ENCODE results near the gene CCDC88B.

The CCDC88B gene

GRCh38 chr11:64384981-64385944 is 45.3 kb downstream of the CCDC88B start:
- DNase-seq (ENCODE audit: low read depth): no peak

GRCh38 chr11:64385945-64386704 is 46.1 kb downstream of the CCDC88B start:
- DNase-seq (ENCODE audit: low read depth): no peak

DNA sequence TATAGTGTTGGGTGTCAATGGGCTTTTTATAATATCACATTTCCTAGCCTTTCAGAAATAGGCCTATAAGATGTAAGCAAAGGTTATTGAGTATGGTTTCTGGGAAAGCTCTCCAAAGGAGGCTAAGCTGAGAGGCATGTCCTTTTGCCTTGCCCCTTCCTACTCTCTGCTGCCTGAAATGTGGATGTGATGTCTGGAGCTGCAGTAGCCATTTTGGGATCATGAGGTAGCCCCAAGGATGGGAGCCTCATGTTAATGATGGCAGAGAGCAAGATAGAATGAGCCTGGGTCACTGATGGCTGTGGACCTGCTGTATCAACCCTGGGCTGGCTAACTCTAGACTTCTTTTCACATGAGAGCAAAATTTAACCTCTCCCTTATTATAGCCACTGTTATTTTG is 47.9 kb downstream of the CCDC88B start:
- no peak for DNase-seq (ENCODE audit: low read depth)

GRCh38 chr11:64388894-64389293 is 48.9 kb downstream of the CCDC88B start:
- DNase-seq (ENCODE audit: low read depth): no peak

DNA sequence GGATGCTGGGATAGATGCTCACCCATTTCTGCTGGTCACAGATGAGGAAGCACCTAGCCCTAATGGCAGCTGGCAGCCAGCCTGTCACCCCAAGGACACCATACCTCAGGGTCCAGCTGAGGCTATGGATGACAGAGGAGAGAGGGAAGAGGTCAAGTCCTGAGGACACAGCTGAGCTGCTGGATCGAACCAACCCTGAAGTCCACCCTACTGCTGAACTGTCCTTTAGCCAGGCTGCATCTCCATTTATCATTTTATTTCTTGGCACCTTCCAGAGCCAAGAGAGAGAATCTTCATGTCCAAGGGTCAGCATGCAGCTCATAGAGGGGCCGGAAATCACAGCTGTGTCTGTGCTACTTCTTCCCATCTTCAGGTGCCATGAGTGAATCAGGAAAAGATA is 49.8 kb downstream of the CCDC88B start:
- no peak for DNase-seq (ENCODE audit: low read depth)

GRCh38 chr11:64390558-64390957 is 50.6 kb downstream of the CCDC88B start:
- DNase-seq (ENCODE audit: low read depth): no peak

- no peak for DNase-seq (ENCODE audit: low read depth)
Observed at GRCh38 chr11:64391839-64392238, 51.8 kb downstream of the CCDC88B start.

DNA sequence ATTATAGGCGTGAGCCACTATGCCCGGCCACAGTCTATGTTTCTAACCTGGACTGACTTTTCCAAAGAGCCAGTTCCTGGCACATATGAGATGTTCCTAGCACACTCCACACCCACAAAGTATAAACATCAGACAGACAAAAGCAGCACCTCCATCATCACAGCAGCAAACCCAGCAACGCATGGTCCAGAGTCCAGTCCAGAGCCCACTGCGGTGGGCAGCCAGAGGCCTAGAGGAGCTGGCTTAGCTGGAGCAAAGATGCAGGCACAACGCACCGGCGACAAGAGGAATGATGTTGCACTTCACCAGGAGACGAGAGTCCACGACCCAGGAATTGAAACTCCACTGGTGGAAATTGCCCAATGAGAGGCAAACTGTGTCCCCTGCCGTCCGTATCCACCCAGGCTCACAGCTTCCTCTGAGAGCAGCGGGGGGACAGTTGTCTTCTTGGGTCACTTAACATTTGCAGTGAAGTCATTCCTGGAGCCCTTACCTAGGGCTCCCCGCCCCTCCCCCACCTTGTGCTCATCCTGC is 55.6 kb downstream of the CCDC88B start:
- no peak for DNase-seq (ENCODE audit: low read depth)

- no peak for DNase-seq (ENCODE audit: low read depth)
Observed at GRCh38 chr11:64396079-64396591, 56.1 kb downstream of the CCDC88B start.

- DNase-seq (ENCODE audit: low read depth): no peak
Observed at GRCh38 chr11:64400102-64400501, 60.1 kb downstream of the CCDC88B start.

DNA sequence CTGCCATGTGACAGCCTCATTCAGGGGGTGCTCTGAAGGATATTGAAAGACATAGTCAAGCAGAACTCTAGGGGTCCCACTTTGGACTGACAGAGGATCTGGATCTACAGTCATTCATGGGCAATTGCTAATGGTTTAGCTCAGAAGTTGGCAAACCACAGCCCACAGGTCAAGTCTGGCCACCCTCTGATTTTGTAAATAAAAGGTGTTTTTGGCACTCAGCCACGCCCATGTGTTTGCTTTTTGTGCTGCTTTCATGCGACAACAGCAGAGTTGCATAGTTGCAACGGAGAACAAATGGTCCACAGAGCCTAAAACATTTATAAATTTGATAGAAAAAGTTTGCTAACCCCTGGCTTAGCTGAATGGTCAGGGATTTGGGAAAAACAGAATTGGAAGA is 60.7 kb downstream of the CCDC88B start:
- no peak for DNase-seq (ENCODE audit: low read depth)

- DNase-seq (ENCODE audit: low read depth): no peak
Observed at GRCh38 chr11:64401775-64402174, 61.8 kb downstream of the CCDC88B start.

- DNase-seq (ENCODE audit: low read depth): no peak
Observed at GRCh38 chr11:64403106-64403505, 63.1 kb downstream of the CCDC88B start.

- DNase-seq (ENCODE audit: low read depth): no peak
Observed at GRCh38 chr11:64406221-64406946, 66.4 kb downstream of the CCDC88B start.
